GM12878 (cell line): ENCODE data around the gene MSGN1. TPM values are rescaled to one million over a fixed set of nuclear protein-coding genes. Genes with fewer than 3 reads are reported as not detected.

ENCODE experiments used
- ATAC-seq: fragments of 200-7000 bp; cut with Tn5 transposase; 3 replicates; pipeline ENCODE4 v1.9.1; 2020; ENCODE audit warnings: mild to moderate bottlenecking, moderate library complexity
- BruUV-seq: library from RNA; stranded (reverse); fragments of 400-500 nt; replicated peaks from 2 replicates; lab custom pipeline; 2021; lab: Mats Ljungman, UMichigan
- CTCF ChIA-PET: fragments of 300-600 bp; sonication (Branson Sonifier 250); formaldehyde crosslinking; extraction: SDS; loops from one replicate; lab custom pipeline; 2021; ENCODE audit warnings: inconsistent platforms; lab: Yijun Ruan, JAX
- POLR2A ChIA-PET: fragments of 350-600 bp; formaldehyde crosslinking; extraction: SDS; loops from one replicate; lab custom pipeline; 2021; ENCODE audit warnings: inconsistent platforms; lab: Charles Lee
- RAD21 ChIA-PET: fragments of 300-600 bp; sonication (Branson Sonifier 250); formaldehyde crosslinking; loops from one replicate; lab custom pipeline; 2023; ENCODE audit warnings: antibody characterized with exemption; ENCODE audit not compliant: unreplicated experiment; lab: Charles Lee
- SMC1A ChIA-PET: fragments of 300-600 bp; sonication (Branson Sonifier 250); formaldehyde crosslinking; loops from one replicate; lab custom pipeline; 2023; ENCODE audit not compliant: unreplicated experiment, uncharacterized antibody; lab: Charles Lee
- DNase-seq: peaks from one replicate; pipeline ENCODE4 v3.0.0-alpha.2; 2011; ENCODE audit warnings: low read depth, low spot score
- FAIRE-seq: peaks from 3 replicates; lab custom pipeline; 2011; peaks lifted over from hg19 to GRCh38; lab: Jason Lieb, UNC
- H2AFZ ChIP-seq: 2 replicates; pipeline ENCODE4 v1.6.0; 2011; ENCODE audit warnings: low read depth, low read length, control low read depth; ENCODE audit not compliant: control insufficient read depth
- H3K27ac ChIP-seq: 2 replicates; pipeline ENCODE4 v1.5.1; 2011; ENCODE audit warnings: control low read depth; ENCODE audit not compliant: control insufficient read depth, insufficient read depth
- H3K27me3 ChIP-seq, 2 experiments: replicated peaks in 1 of 2; 2 replicates each; pipeline versions ENCODE4 v1.6.0 to v1.6.1; 2011; ENCODE audit warnings: low read length in 1 of 2; ENCODE audit not compliant: control insufficient read depth in 2 of 2, insufficient read depth in 2 of 2
- H3K36me3 ChIP-seq, 2 experiments: 2 replicates each; pipeline ENCODE4 v1.5.1; 2011; ENCODE audit warnings: low read length in 1 of 2; ENCODE audit not compliant: control insufficient read depth in 2 of 2, insufficient read depth in 2 of 2
- H3K4me1 ChIP-seq: 2 replicates; pipeline ENCODE4 v1.6.1; 2011; ENCODE audit warnings: mild to moderate bottlenecking, low read length, moderate library complexity, mixed read lengths; ENCODE audit not compliant: control insufficient read depth, insufficient read depth
- H3K4me2 ChIP-seq: 2 replicates; pipeline ENCODE4 v1.6.0; 2011; ENCODE audit warnings: control low read depth; ENCODE audit not compliant: control insufficient read depth, insufficient read depth
- H3K4me3 ChIP-seq: fragments of 200-600 bp; sonication (generic); 2 replicates; pipeline ENCODE4 v1.5.1; 2016
- H3K79me2 ChIP-seq: 2 replicates; pipeline ENCODE4 v1.6.0; 2011; ENCODE audit warnings: low read length; ENCODE audit not compliant: control insufficient read depth, insufficient read depth
- H3K9ac ChIP-seq: 2 replicates; pipeline ENCODE4 v1.8.0; 2011; ENCODE audit warnings: low read length, control low read depth, mixed read lengths; ENCODE audit not compliant: control insufficient read depth, insufficient read depth
- H3K9me3 ChIP-seq: replicated peaks from 3 replicates; pipeline ENCODE4 v1.5.1; 2011; ENCODE audit warnings: mild to moderate bottlenecking, low read length; ENCODE audit not compliant: control insufficient read depth, insufficient read depth
- H4K20me1 ChIP-seq: 2 replicates; pipeline ENCODE4 v1.6.0; 2011; ENCODE audit not compliant: control insufficient read depth, insufficient read depth
- CEBPZ ChIP-seq: fragments of 150-350 bp; IDR thresholded peaks from 2 replicates; pipeline ENCODE4 v1.6.1; 2016; ENCODE audit warnings: low read depth, low read length
- CREB1 ChIP-seq: IDR thresholded peaks from 2 replicates; pipeline ENCODE4 v1.6.1; 2012; ENCODE audit warnings: low read depth, mild to moderate bottlenecking, inconsistent platforms
- CREM ChIP-seq: IDR thresholded peaks from 2 replicates; pipeline ENCODE4 v1.6.1; 2014; ENCODE audit warnings: antibody characterized with exemption, low read depth
- DPF2 ChIP-seq: fragments of 450-650 bp; IDR thresholded peaks from 2 replicates; pipeline ENCODE4 v1.6.1; 2017; ENCODE audit warnings: mild to moderate bottlenecking
- EZH2 ChIP-seq: IDR thresholded peaks from 2 replicates; pipeline ENCODE4 v1.6.1; 2012; ENCODE audit warnings: low read depth, mild to moderate bottlenecking, control low read depth, inconsistent platforms, low read length, borderline replicate concordance; ENCODE audit not compliant: control insufficient read depth
- POLR2AphosphoS5 ChIP-seq: IDR thresholded peaks from 2 replicates; pipeline ENCODE4 v1.6.1; 2011; ENCODE audit warnings: mild to moderate bottlenecking, low read length, inconsistent platforms
- PRDM15 ChIP-seq: fragments of 450-650 bp; formaldehyde crosslinking; IDR thresholded peaks from 2 replicates; pipeline ENCODE4 v1.4.0; 2020; ENCODE audit warnings: mild to moderate bottlenecking, moderate library complexity
- RAD21 ChIP-seq: IDR thresholded peaks from 2 replicates; pipeline ENCODE4 v1.6.1; 2011; ENCODE audit warnings: mild to moderate bottlenecking, low read depth, low read length, moderate library complexity; ENCODE audit not compliant: insufficient read depth
- RELA ChIP-seq: fragments of 450-650 bp; IDR thresholded peaks from 2 replicates; pipeline ENCODE4 v1.8.0; 2014; ENCODE audit warnings: borderline replicate concordance; ENCODE audit not compliant: partially characterized antibody
- REST ChIP-seq: IDR thresholded peaks from 2 replicates; pipeline ENCODE4 v1.6.1; 2012; ENCODE audit warnings: mild to moderate bottlenecking, low read depth, low read length
- SRF ChIP-seq, 2 experiments: IDR thresholded peaks; 2 replicates each; pipeline ENCODE4 v1.6.1; 2011; ENCODE audit warnings: low read depth in 2 of 2, low read length in 2 of 2, mild to moderate bottlenecking in 1 of 2, moderate library complexity in 1 of 2
- TARDBP ChIP-seq: IDR thresholded peaks from 2 replicates; pipeline ENCODE4 v1.6.1; 2016; ENCODE audit warnings: borderline replicate concordance
- TCF3 ChIP-seq: IDR thresholded peaks from 2 replicates; pipeline ENCODE4 v1.6.1; 2012; ENCODE audit warnings: low read depth, mild to moderate bottlenecking, low read length, borderline replicate concordance; ENCODE audit not compliant: insufficient read depth
- WGBS: methylation state at CpG from one replicate; pipeline ENCODE4 v1.1.6; 2016; ENCODE audit warnings: low lambda C conversion rate; ENCODE audit not compliant: insufficient replicate concordance, insufficient coverage; ENCODE audit errors: missing lambda C conversion rate; 5-methylcytosine and 5-hydroxymethylcytosine counted together
- in situ Hi-C: fragments of 300-500 bp; cut with MboI; formaldehyde crosslinking; loops from 9 replicates; pipeline ENCODE4 v1.14.3; 2018; ENCODE audit warnings: mixed read lengths
- intact Hi-C: fragments of 100-400 bp; cut with micrococcal nuclease; formaldehyde crosslinking; loops from one replicate; pipeline ENCODE4 v1.14.2; 2022; ENCODE audit not compliant: unreplicated experiment
- polyA plus RNA-seq, 11 experiments: library from polyadenylated mRNA; depleted of rRNA in 4 of 11; unstranded in 6 of 11; stranded (reverse) in 5 of 11; fragments of >200 nt; fragmentation: Nextera tagmentation in 4 of 11; fragmentation: Illumina TruSeq in 1 of 11; extraction: Ambion mirVana in 4 of 11; extraction: Trizol in 1 of 11; gene quantifications; 1 replicate in 1 of 11; 2 replicates in 10 of 11; pipeline versions ENCODE4 v1.2.1 to v1.2.3, GENCODE V29; 2011 to 2016; ENCODE audit warnings: inconsistent platforms in 2 of 11, missing spikeins in 2 of 11, low read depth in 1 of 11
- total RNA-seq, 4 experiments: library from RNA; depleted of rRNA in 3 of 4; stranded (reverse); fragments of >200 nt in 3 of 4; fragmentation: Illumina TruSeq in 1 of 4; extraction: Trizol in 1 of 4; gene quantifications; 2 replicates each; pipeline versions ENCODE4 v1.2.1 to v1.2.3, GENCODE V29; 2013 to 2021

Gene MSGN1
- total and polyA plus RNA-seq, 10 of the 15 experiments (the other 5 are each of a cell fraction or from before 2014, with no cell fraction given), result 0.27 TPM; not detected in 9

- RAD21 ChIA-PET, result interaction anchor here (0.8 to 1.7 kb wide), 5 partner anchors 15 to 108 kb away, joined by 3 to 6 read pairs (median 5); partner anchors contain the start of genes GEN1 and SMC6
- in situ Hi-C loops, result no loop called here
- CTCF ChIA-PET, result interaction anchor here (0.7 to 8.3 kb wide), 11 partner anchors 11 to 732 kb away, joined by 3 to 45 read pairs (median 5); no protein-coding TSS in a partner anchor
- TF ChIP-seq SRF (IDR thresholded peaks at IDR 0.05; ENCODE audit: low read depth in 2 of 2, low read length in 2 of 2) (no peak), CREM (no peak), PRDM15 (CRISPR knock-in tag) (no peak), DPF2 (no peak), RAD21 (no peak), TARDBP (no peak), EZH2 (no peak), CREB1 (no peak), POLR2AphosphoS5 (no peak), TCF3 (no peak), CEBPZ (no peak), RELA (no peak), REST (no peak)
These were observed 11.5 kb downstream of the MSGN1 start for GRCh38 chr2:17827785-17828184.

More at GRCh38 chr2:17827785-17828184, 11.5 kb downstream of the MSGN1 start:
- FAIRE-seq (no peak), DNase-seq (no peak), ATAC-seq (no peak)
- H2AFZ ChIP-seq, result no peak overlapping the region
- no peak overlapping the region for H3K4me3 ChIP-seq
- no peak overlapping the region for H3K4me2 ChIP-seq
- H3K4me1 ChIP-seq, result peaks cover 11% of the 10 kb centered on the region; the same call in 1 of the 2 replicates
- WGBS, result 95% methylated on average over 2 of the region's 2 CpGs
- no peak overlapping the region for H3K27ac ChIP-seq
- intact Hi-C loops, result no loop called here
- BruUV-seq, result no TSS peak
- no peak overlapping the region for H3K9ac ChIP-seq
- no peaks in the 10 kb centered on the region for H4K20me1 ChIP-seq
- H3K9me3 ChIP-seq, result peaks cover 3% of the 10 kb centered on the region; the same call in 1 of the 3 replicates
- H3K79me2 ChIP-seq, result no peaks in the 10 kb centered on the region
- ChIA-PET SMC1A (interaction anchor here (1.1 to 15.2 kb wide), 8 partner anchors 14 to 109 kb away, joined by 3 to 288 read pairs (median 8); partner anchors contain the start of genes GEN1, MSGN1 and SMC6), POLR2A (interaction anchor here (1.1 to 1.6 kb wide), 3 partner anchors 20 to 77 kb away, joined by 3 read pairs; no protein-coding TSS in a partner anchor)
- no peaks in the 10 kb centered on the region for H3K27me3 ChIP-seq
- H3K36me3 ChIP-seq, result no peaks in the 10 kb centered on the region
